SH-SY5Y (cell line): ENCODE data around the gene BMP2K.

Experiments used
- GATA2 ChIP-seq: IDR thresholded peaks from 2 replicates; pipeline ENCODE4 v1.6.1; 2011; ENCODE audit warnings: mild to moderate bottlenecking, low read depth, low read length
- GATA3 ChIP-seq: IDR thresholded peaks from 2 replicates; pipeline ENCODE4 v1.6.1; 2011; ENCODE audit warnings: low read depth, mild to moderate bottlenecking, low read length, moderate library complexity

- TF ChIP-seq GATA2 (no peak), GATA3 (no peak)
Observed at GRCh38 chr4:78748381-78748780, 27.8 kb upstream of the BMP2K start.
